Smooth muscle cell (in vitro differentiated cells): ENCODE measurements around the gene BEND6. TPM values are rescaled to one million over a fixed set of nuclear protein-coding genes. Genes with fewer than 3 reads are reported as not detected.
A peak's percentile ranks its signal among the peaks of the same experiment; 100 is the strongest.

ENCODE experiments used
- DNase-seq: peaks from one replicate; lab custom pipeline; 2025; ENCODE audit not compliant: unreplicated experiment; lab: John Stamatoyannopoulos, UW
- H2AFZ ChIP-seq: fragments of 200-600 bp; sonication (generic); 2 replicates; pipeline ENCODE4 v1.6.0; 2016; ENCODE audit warnings: antibody characterized with exemption, low read depth, mild to moderate bottlenecking
- H3F3A ChIP-seq: fragments of 200-600 bp; sonication (generic); 2 replicates; pipeline ENCODE4 v1.6.0; 2017; ENCODE audit warnings: antibody characterized with exemption, low read depth
- H3K27ac ChIP-seq: fragments of 200-600 bp; sonication (generic); 2 replicates; pipeline ENCODE4 v1.5.1; 2016; ENCODE audit warnings: low read depth, mild to moderate bottlenecking
- H3K27me3 ChIP-seq: fragments of 200-600 bp; sonication (generic); 2 replicates; pipeline ENCODE4 v1.6.1; 2016; ENCODE audit warnings: low read depth, mild to moderate bottlenecking
- H3K36me3 ChIP-seq: fragments of 200-600 bp; sonication (generic); 2 replicates; pipeline ENCODE4 v1.5.1; 2016; ENCODE audit warnings: low read depth
- H3K4me1 ChIP-seq: fragments of 200-600 bp; sonication (generic); 2 replicates; pipeline ENCODE4 v1.5.1; 2016; ENCODE audit warnings: low read depth
- H3K4me2 ChIP-seq: fragments of 200-600 bp; sonication (generic); 2 replicates; pipeline ENCODE4 v1.6.0; 2016; ENCODE audit warnings: mild to moderate bottlenecking
- H3K4me3 ChIP-seq: fragments of 200-600 bp; sonication (generic); 2 replicates; pipeline ENCODE4 v1.5.1; 2016; ENCODE audit warnings: mild to moderate bottlenecking
- H3K79me2 ChIP-seq: fragments of 200-600 bp; sonication (generic); 2 replicates; pipeline ENCODE4 v1.6.0; 2016; ENCODE audit warnings: low read depth, mild to moderate bottlenecking
- H3K9ac ChIP-seq: fragments of 200-600 bp; sonication (generic); 2 replicates; pipeline ENCODE4 v1.6.0; 2016; ENCODE audit warnings: low read depth
- H3K9me3 ChIP-seq: fragments of 200-600 bp; sonication (generic); replicated peaks from 2 replicates; pipeline ENCODE4 v1.5.1; 2016; ENCODE audit warnings: low read depth
- H4K20me1 ChIP-seq: fragments of 200-600 bp; sonication (generic); 2 replicates; pipeline ENCODE4 v1.6.0; 2016; ENCODE audit warnings: low read depth
- CTCF ChIP-seq: fragments of 200-600 bp; sonication (generic); IDR thresholded peaks from 2 replicates; pipeline ENCODE4 v1.5.1; 2017; ENCODE audit warnings: borderline replicate concordance, mild to moderate bottlenecking, antibody characterized with exemption; ENCODE audit not compliant: insufficient read depth, poor library complexity, severe bottlenecking
- WGBS: methylation state at CpG from one replicate; pipeline ENCODE4 v1.1.7; 2016; ENCODE audit warnings: low lambda C conversion rate; 5-methylcytosine and 5-hydroxymethylcytosine counted together
- polyA plus RNA-seq: library from polyadenylated mRNA; unstranded; fragments of >200 nt; fragmentation: Nextera tagmentation; extraction: Ambion mirVana; gene quantifications from 2 replicates; pipeline ENCODE4 v1.2.1, GENCODE V29; 2016
- total RNA-seq: library from RNA; depleted of rRNA; stranded (reverse); fragments of >200 nt; gene quantifications from 2 replicates; pipeline ENCODE4 v1.2.3, GENCODE V29; 2014

The BEND6 gene
- total and polyA plus RNA-seq, 2 experiments from 2014 or later: 4.8 to 5.5 TPM

DNA sequence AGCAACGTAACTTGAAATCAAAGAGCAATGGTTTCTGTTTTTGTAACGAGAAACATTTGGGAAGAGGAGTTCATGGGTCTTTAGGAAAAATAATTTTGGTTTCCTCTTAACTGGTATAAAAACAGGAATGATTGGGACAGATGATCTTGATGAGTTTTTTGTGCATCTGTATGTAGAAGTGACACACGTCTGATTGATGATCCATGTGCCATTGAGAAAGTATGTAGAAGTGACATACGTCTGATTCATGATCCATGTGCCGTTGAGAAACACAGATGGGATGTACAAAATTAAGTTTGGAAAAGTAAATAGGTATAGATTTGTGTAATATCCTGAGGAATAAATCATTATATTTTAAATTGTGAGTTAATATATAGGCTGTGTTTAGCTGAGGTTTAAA is 93.7 kb downstream of the BEND6 start:
- 80% methylated on average over 5 of the region's 5 CpGs for WGBS
- H3K36me3 ChIP-seq: peaks cover 13% of the 10 kb centered on the region
- no peak for TF ChIP-seq CTCF
- H3K4me1 ChIP-seq: peaks cover 17% of the 10 kb centered on the region
- H3K9me3 ChIP-seq: no peaks in the 10 kb centered on the region
- H3K4me3 ChIP-seq: peak overlapping the region; percentile 33
- H3K27me3 ChIP-seq: no peaks in the 10 kb centered on the region
- H2AFZ ChIP-seq: no peak overlapping the region
- peak overlapping the region; percentile 22 for H3K9ac ChIP-seq
- DNase-seq: no peak
- H3K79me2 ChIP-seq: peaks cover 44% of the 10 kb centered on the region
- H4K20me1 ChIP-seq: peaks cover 38% of the 10 kb centered on the region
- H3K4me2 ChIP-seq: peak overlapping the region; percentile 80
- H3K27ac ChIP-seq: no peak overlapping the region
- H3F3A ChIP-seq: no peaks in the 10 kb centered on the region

GRCh38 chr6:57063847-57064246 is 108.9 kb downstream of the BEND6 start:
- no peaks in the 10 kb centered on the region for H4K20me1 ChIP-seq
- H3K27me3 ChIP-seq: no peaks in the 10 kb centered on the region
- H3K4me1 ChIP-seq: no peaks in the 10 kb centered on the region
- no peak overlapping the region for H3K27ac ChIP-seq
- H3K79me2 ChIP-seq: no peaks in the 10 kb centered on the region
- no peaks in the 10 kb centered on the region for H3K9me3 ChIP-seq
- H3K9ac ChIP-seq: no peak overlapping the region
- no peak overlapping the region for H2AFZ ChIP-seq
- H3K4me3 ChIP-seq: no peak overlapping the region
- no peaks in the 10 kb centered on the region for H3F3A ChIP-seq
- 98% methylated on average over 3 of the region's 3 CpGs for WGBS
- no peak for DNase-seq
- no peak for TF ChIP-seq CTCF
- peaks cover 5% of the 10 kb centered on the region for H3K36me3 ChIP-seq
- H3K4me2 ChIP-seq: no peak overlapping the region

DNA sequence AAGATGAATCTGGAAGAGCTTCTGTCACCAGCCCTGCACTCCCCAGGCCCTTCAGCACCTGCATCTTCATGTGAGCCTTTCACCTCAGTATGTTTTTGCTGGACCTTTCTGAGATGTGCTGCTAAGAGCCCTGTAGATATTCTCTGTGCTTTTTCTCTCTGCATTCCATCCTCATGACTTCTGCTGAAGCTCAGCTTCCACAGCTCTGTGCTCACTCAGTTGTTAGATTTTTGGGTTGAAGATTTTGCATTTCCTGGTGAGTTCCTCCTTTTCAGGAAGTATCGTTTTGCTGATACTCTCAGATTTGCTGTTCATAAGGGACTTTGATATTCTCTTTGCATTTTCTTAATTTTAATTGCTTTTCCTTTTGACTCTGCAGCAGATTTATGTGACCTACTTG is 109.9 kb downstream of the BEND6 start:
- Histone ChIP-seq H3K27me3 (no peaks in the 10 kb centered on the region), H3K27ac (no peak overlapping the region), H3F3A (no peaks in the 10 kb centered on the region), H3K9ac (no peak overlapping the region), H3K4me2 (no peak overlapping the region), H3K4me3 (no peak overlapping the region), H3K4me1 (no peaks in the 10 kb centered on the region), H3K9me3 (no peaks in the 10 kb centered on the region), H3K79me2 (no peaks in the 10 kb centered on the region), H4K20me1 (no peaks in the 10 kb centered on the region), H3K36me3 (peaks cover 1% of the 10 kb centered on the region), H2AFZ (no peak overlapping the region)
- no peak for TF ChIP-seq CTCF
- WGBS: 88% methylated on average over 1 of the region's 1 CpG
- DNase-seq: no peak

GRCh38 chr6:57068061-57068460 is 113.2 kb downstream of the BEND6 start:
- no peak for TF ChIP-seq CTCF
- H3K79me2 ChIP-seq: no peaks in the 10 kb centered on the region
- H3K4me2 ChIP-seq: no peak overlapping the region
- H2AFZ ChIP-seq: no peak overlapping the region
- no peak overlapping the region for H3K4me3 ChIP-seq
- no peaks in the 10 kb centered on the region for H3K27me3 ChIP-seq
- no peak overlapping the region for H3K9ac ChIP-seq
- no peak overlapping the region for H3K27ac ChIP-seq
- no peak for DNase-seq
- H4K20me1 ChIP-seq: no peaks in the 10 kb centered on the region
- H3F3A ChIP-seq: no peaks in the 10 kb centered on the region
- H3K4me1 ChIP-seq: no peaks in the 10 kb centered on the region
- no peaks in the 10 kb centered on the region for H3K36me3 ChIP-seq
- no peaks in the 10 kb centered on the region for H3K9me3 ChIP-seq
- 94% methylated on average over 1 of the region's 1 CpG for WGBS
